NCI-H187 treated with DMSO at 0.1 percent for 48 hours (cell line): ENCODE data around the gene CLASP1.
"Not testable (repeated sequence)": the region's sequence is repeated elsewhere in the genome, so short reads cannot be mapped to it uniquely, and the experiment has no call there.

Source experiments
- DNase-seq: peaks from one replicate; lab custom pipeline; 2025; lab: John Stamatoyannopoulos, UW

The CLASP1 gene

GRCh38 chr2:121502781-121503180 lies 146.5 kb downstream of the CLASP1 start:
- DNase-seq = no peak

GRCh38 chr2:121502246-121502645 lies 147.0 kb downstream of the CLASP1 start:
- no peak for DNase-seq

- no peak for DNase-seq
Measured at GRCh38 chr2:121501554-121501953, 147.7 kb downstream of the CLASP1 start.

GRCh38 chr2:121501031-121501430 lies 148.2 kb downstream of the CLASP1 start:
- DNase-seq = no peak

- DNase-seq = no peak
Measured at GRCh38 chr2:121498731-121499130, 150.5 kb downstream of the CLASP1 start.

GRCh38 chr2:121492409-121492808 lies 156.9 kb downstream of the CLASP1 start:
- DNase-seq = no peak

- peak; percentile 8 for DNase-seq
Measured at GRCh38 chr2:121491518-121491917, 157.7 kb downstream of the CLASP1 start.

- DNase-seq = no peak
Measured at GRCh38 chr2:121490584-121491133, 158.6 kb downstream of the CLASP1 start.

- peak; percentile 15 for DNase-seq
Measured at GRCh38 chr2:121489911-121490583, 159.2 kb downstream of the CLASP1 start.

- DNase-seq = peak; percentile 60
Measured at GRCh38 chr2:121489284-121489683, 160.0 kb downstream of the CLASP1 start.

GRCh38 chr2:121486191-121486790 lies 163.0 kb downstream of the CLASP1 start:
- no peak for DNase-seq

GRCh38 chr2:121485039-121485438 lies 164.2 kb downstream of the CLASP1 start:
- DNase-seq = no peak

- no peak for DNase-seq
Measured at GRCh38 chr2:121483846-121484245, 165.4 kb downstream of the CLASP1 start.

GRCh38 chr2:121483021-121483420 lies 166.2 kb downstream of the CLASP1 start:
- DNase-seq = no peak

- no peak for DNase-seq
Measured at GRCh38 chr2:121480826-121481225, 168.4 kb downstream of the CLASP1 start.

- DNase-seq = peak; percentile 26
Measured at GRCh38 chr2:121479882-121480522, 169.3 kb downstream of the CLASP1 start.

- no peak for DNase-seq
Measured at GRCh38 chr2:121478996-121479745, 170.1 kb downstream of the CLASP1 start.

- not testable (repeated sequence) for DNase-seq
Measured at GRCh38 chr2:121478358-121478995, 170.8 kb downstream of the CLASP1 start.

GRCh38 chr2:121476684-121477083 lies 172.6 kb downstream of the CLASP1 start:
- DNase-seq = no peak

GRCh38 chr2:121475811-121476571 lies 173.3 kb downstream of the CLASP1 start:
- no peak for DNase-seq

- no peak for DNase-seq
Measured at GRCh38 chr2:121473512-121473911, 175.8 kb downstream of the CLASP1 start.
